Thoracic aorta (tissue), 2 donors: ENCODE data around the gene SHMT2. TPM values are rescaled to one million over a fixed set of nuclear protein-coding genes. Genes with fewer than 3 reads are reported as not detected.

ENCODE experiments used
- ATAC-seq: fragments of 150-250 bp; one replicate; pipeline ENCODE4 v1.8.0; 2017; ENCODE audit warnings: low read depth; ENCODE audit not compliant: insufficient number of reproducible peaks, low FRiP score
- DNase-seq: peaks from one replicate; pipeline ENCODE4 v3.0.0-alpha.2; 2020; ENCODE audit warnings: low spot score
- H3K27ac ChIP-seq, 2 donors: fragments of 200-600 bp; sonication (generic); 1 replicate in 1 of 2; 2 replicates in 1 of 2; pipeline ENCODE4 v1.5.1; 2016; ENCODE audit warnings: mild to moderate bottlenecking in 2 of 2, moderate library complexity in 2 of 2
- H3K27me3 ChIP-seq: fragments of 200-600 bp; sonication (generic); replicated peaks from 2 replicates; pipeline ENCODE4 v1.6.0; 2016; ENCODE audit warnings: mild to moderate bottlenecking; ENCODE audit not compliant: insufficient read depth
- H3K36me3 ChIP-seq: fragments of 200-600 bp; sonication (generic); one replicate; pipeline ENCODE4 v1.5.1; 2016
- H3K4me1 ChIP-seq, 2 donors: fragments of 200-600 bp; sonication (generic); 1 replicate in 1 of 2; 2 replicates in 1 of 2; pipeline versions ENCODE4 v1.5.1 to v1.6.0; 2016; ENCODE audit warnings: low read depth in 2 of 2, mild to moderate bottlenecking in 1 of 2; ENCODE audit not compliant: control insufficient read depth in 1 of 2
- H3K4me3 ChIP-seq: fragments of 200-600 bp; sonication (generic); 2 replicates; pipeline ENCODE4 v1.5.1; 2016; ENCODE audit warnings: mild to moderate bottlenecking
- H3K9me3 ChIP-seq: fragments of 200-600 bp; sonication (generic); 2 replicates; pipeline ENCODE4 v1.5.1; 2016
- CTCF ChIP-seq: fragments of 200-600 bp; sonication (generic); IDR thresholded peaks from one replicate; pipeline ENCODE4 v1.5.1; 2019; ENCODE audit warnings: antibody characterized with exemption
- total RNA-seq, 2 donors: library from RNA; depleted of rRNA; stranded (reverse); fragments of >200 nt; gene quantifications; one replicate each; pipeline versions ENCODE4 v1.1.0 to v1.2.3, GENCODE V29; 2016

Gene SHMT2
- total RNA-seq, 2 donors from 2014 or later, result 57.3 to 60.4 TPM

GRCh38 chr12:57242691-57243454 is 13.4 kb downstream of the SHMT2 start:
- Histone ChIP-seq H3K4me3 (peak overlapping the region; percentile 63), H3K27ac (no peak overlapping the region), H3K9me3 (no peaks in the 10 kb centered on the region), H3K36me3 (no peaks in the 10 kb centered on the region), H3K4me1 (peaks cover 33 to 60% of the 10 kb centered on the region in 2 donors), H3K27me3 (peaks cover 18% of the 10 kb centered on the region)
- TF ChIP-seq CTCF, result peak; percentile 69
- DNase-seq (no peak), ATAC-seq (no peak)

- no peaks in the 10 kb centered on the region for H3K36me3 ChIP-seq
- ATAC-seq (no peak), DNase-seq (no peak)
- H3K9me3 ChIP-seq, result no peaks in the 10 kb centered on the region
- H3K27ac ChIP-seq, result no peak overlapping the region
- H3K4me1 ChIP-seq, result peaks cover 27 to 51% of the 10 kb centered on the region in 2 donors
- TF ChIP-seq CTCF, result peak; percentile 69
- H3K4me3 ChIP-seq, result peak overlapping the region; percentile 63
- peaks cover 18% of the 10 kb centered on the region for H3K27me3 ChIP-seq
Measured at GRCh38 chr12:57243521-57244311, 14.2 kb downstream of the SHMT2 start.

GRCh38 chr12:57244312-57244696 is 14.8 kb downstream of the SHMT2 start:
- Histone ChIP-seq H3K36me3 (no peaks in the 10 kb centered on the region), H3K9me3 (no peaks in the 10 kb centered on the region), H3K4me3 (no peak overlapping the region), H3K27me3 (peaks cover 18% of the 10 kb centered on the region), H3K27ac (no peak overlapping the region), H3K4me1 (peaks cover 27 to 46% of the 10 kb centered on the region in 2 donors)
- ATAC-seq (no peak), DNase-seq (no peak)
- no peak for TF ChIP-seq CTCF

GRCh38 chr12:57247041-57247440 is 17.5 kb downstream of the SHMT2 start:
- DNase-seq, result no peak
- no peaks in the 10 kb centered on the region for H3K36me3 ChIP-seq
- H3K27ac ChIP-seq, result no peak overlapping the region
- no peak for TF ChIP-seq CTCF
- peaks cover 16 to 19% of the 10 kb centered on the region in 2 donors for H3K4me1 ChIP-seq
- no peak overlapping the region for H3K4me3 ChIP-seq
- no peaks in the 10 kb centered on the region for H3K27me3 ChIP-seq
- ATAC-seq, result no peak
- no peaks in the 10 kb centered on the region for H3K9me3 ChIP-seq
